ENCODE results near the gene SMIM24.
"Not testable (repeated sequence)": the region's sequence is repeated elsewhere in the genome, so short reads cannot be mapped to it uniquely, and the experiment has no call there.

The SMIM24 gene

GRCh38 chr19:3454656-3455392 is 25.5 kb downstream of the SMIM24 start:
- no peak for DNase-seq

- no peak for DNase-seq
These were observed 26.5 kb downstream of the SMIM24 start for GRCh38 chr19:3453840-3454239.

GRCh38 chr19:3452942-3453214 is 27.4 kb downstream of the SMIM24 start:
- peak; percentile 34 for DNase-seq

- no peak for DNase-seq
These were observed 28.0 kb downstream of the SMIM24 start for GRCh38 chr19:3452171-3452941.

- no peak for DNase-seq
These were observed 28.9 kb downstream of the SMIM24 start for GRCh38 chr19:3451451-3451866.

GRCh38 chr19:3450796-3451411 is 29.4 kb downstream of the SMIM24 start:
- peak; percentile 96 for DNase-seq

- no peak for DNase-seq
These were observed 31.6 kb downstream of the SMIM24 start for GRCh38 chr19:3448616-3449334.

- DNase-seq: not testable (repeated sequence)
These were observed 33.7 kb downstream of the SMIM24 start for GRCh38 chr19:3446657-3447056.

- DNase-seq: no peak
These were observed 35.6 kb downstream of the SMIM24 start for GRCh38 chr19:3444695-3445234.

- DNase-seq: peak; percentile 34
These were observed 36.3 kb downstream of the SMIM24 start for GRCh38 chr19:3443840-3444694.

GRCh38 chr19:3442487-3443071 is 37.7 kb downstream of the SMIM24 start:
- DNase-seq: no peak

GRCh38 chr19:3441986-3442329 is 38.4 kb downstream of the SMIM24 start:
- DNase-seq: no peak

GRCh38 chr19:3441089-3441985 is 39.0 kb downstream of the SMIM24 start:
- no peak for DNase-seq

- DNase-seq: peak; percentile 40
These were observed 40.2 kb downstream of the SMIM24 start for GRCh38 chr19:3440082-3440481.

- peak; percentile 97 for DNase-seq
These were observed 45.4 kb downstream of the SMIM24 start for GRCh38 chr19:3434630-3435553.

- DNase-seq: no peak
These were observed 46.4 kb downstream of the SMIM24 start for GRCh38 chr19:3433805-3434540.

GRCh38 chr19:3433313-3433712 is 47.0 kb downstream of the SMIM24 start:
- DNase-seq: no peak

- DNase-seq: no peak
These were observed 48.4 kb downstream of the SMIM24 start for GRCh38 chr19:3431760-3432397.

- DNase-seq: not testable (repeated sequence)
These were observed 50.0 kb downstream of the SMIM24 start for GRCh38 chr19:3430366-3430680.

Data from MV-4-11 (cell line).